Subcutaneous adipose tissue (tissue), 4 donors: ENCODE data around the gene DACH2. TPM values are rescaled to one million over a fixed set of nuclear protein-coding genes. Genes with fewer than 3 reads are reported as not detected.

Experiments
- total RNA-seq, 4 donors: library from RNA; depleted of rRNA; stranded (reverse); fragments of >200 nt; gene quantifications; one replicate each; pipeline ENCODE4 v1.1.0, GENCODE V29; 2016
- TF ChIP-seq, protein P1 (sequence below): fragments of 450-650 bp; IDR thresholded peaks from one replicate; pipeline ENCODE4 v1.5.1; 2016; ENCODE audit warnings: low read depth, mild to moderate bottlenecking, control low read depth, antibody characterized with exemption, moderate library complexity

The DACH2 gene
- total RNA-seq, 4 donors from 2014 or later, result 0.49 TPM; not detected in 3

DNA sequence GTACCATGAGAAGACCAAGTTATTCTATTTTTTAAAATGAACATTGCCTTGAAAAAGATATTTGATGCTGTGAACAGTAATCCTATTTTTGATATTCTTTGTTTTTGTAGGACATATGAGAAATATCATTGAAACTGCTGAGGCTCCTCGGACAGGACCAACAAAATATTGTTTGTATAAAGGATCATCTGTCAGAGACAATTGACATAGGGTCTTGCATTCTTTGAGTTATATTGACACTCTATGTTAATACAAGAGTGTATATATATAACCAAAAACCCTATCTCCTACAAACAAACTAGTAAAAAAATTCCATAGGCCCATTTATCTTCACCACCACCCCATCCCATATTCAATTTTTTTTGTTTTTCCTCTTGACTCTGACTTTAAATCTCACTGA, 222.7 kb downstream of the DACH2 start:
- TF ChIP-seq, protein P1, sequence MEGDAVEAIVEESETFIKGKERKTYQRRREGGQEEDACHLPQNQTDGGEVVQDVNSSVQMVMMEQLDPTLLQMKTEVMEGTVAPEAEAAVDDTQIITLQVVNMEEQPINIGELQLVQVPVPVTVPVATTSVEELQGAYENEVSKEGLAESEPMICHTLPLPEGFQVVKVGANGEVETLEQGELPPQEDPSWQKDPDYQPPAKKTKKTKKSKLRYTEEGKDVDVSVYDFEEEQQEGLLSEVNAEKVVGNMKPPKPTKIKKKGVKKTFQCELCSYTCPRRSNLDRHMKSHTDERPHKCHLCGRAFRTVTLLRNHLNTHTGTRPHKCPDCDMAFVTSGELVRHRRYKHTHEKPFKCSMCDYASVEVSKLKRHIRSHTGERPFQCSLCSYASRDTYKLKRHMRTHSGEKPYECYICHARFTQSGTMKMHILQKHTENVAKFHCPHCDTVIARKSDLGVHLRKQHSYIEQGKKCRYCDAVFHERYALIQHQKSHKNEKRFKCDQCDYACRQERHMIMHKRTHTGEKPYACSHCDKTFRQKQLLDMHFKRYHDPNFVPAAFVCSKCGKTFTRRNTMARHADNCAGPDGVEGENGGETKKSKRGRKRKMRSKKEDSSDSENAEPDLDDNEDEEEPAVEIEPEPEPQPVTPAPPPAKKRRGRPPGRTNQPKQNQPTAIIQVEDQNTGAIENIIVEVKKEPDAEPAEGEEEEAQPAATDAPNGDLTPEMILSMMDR, result no peak

DNA sequence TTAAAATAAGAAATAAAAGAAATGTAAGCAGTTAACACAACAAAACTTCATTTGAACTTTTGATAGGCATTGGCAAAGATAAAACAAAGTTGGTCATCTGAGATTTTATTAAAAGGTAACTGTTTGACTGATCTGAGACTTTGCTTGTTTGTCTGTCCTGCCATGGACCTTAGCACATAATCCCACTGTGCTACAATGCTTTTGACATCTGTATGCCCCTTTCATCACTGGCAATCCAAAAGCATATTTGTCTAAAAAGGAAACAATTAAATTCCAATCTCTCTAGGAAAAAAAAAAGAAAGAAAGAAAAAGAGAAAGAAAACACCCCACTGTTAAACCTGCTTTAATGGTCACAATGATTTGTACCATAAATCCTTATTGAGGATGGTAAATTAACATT, 231.0 kb downstream of the DACH2 start:
- TF ChIP-seq, protein P1, result no peak

DNA sequence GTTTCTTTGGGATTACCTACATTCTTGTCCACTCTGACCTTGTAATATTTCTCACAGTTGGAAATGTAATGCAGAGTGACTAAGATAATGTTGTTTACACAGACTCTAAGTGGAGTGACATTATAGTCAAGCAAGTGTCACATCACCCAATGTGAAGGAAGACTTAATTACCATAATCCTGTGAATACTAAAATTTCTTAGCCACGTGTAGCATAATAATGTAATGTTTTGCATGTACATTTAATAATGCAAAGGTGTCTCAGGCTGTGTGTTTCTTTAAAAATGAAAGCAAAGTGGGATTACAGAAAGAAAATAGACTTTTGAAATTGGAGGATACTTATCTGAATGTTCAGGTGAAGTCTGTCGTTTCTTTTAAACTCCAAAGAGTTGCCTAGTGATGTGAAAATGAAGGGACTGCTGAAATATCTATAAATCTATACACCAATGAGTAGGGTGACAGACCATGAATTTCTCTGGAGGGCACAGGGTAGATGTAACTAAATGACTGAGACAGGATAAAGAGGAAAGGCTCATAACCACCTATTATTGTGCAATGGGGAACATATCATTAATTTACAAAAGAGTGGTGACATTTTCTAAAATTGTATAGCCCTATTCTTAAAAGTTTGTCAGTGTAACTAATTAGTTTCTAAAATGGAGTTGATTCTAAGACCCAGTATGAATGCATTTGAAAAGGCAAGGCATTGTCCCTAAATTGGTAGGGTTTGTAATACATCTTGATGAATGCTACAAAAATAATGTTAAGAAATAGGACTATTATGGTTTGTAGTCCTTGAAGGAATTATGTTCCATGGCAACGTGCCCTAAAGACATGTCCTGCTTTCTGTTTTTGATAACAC, 235.7 kb downstream of the DACH2 start:
- TF ChIP-seq, protein P1, result no peak

GRCh38 chrX:86407371-86407770, 259.1 kb downstream of the DACH2 start:
- TF ChIP-seq, protein P1, result no peak

- TF ChIP-seq, protein P1, result no peak
Observed at GRCh38 chrX:86421771-86422170, 273.5 kb downstream of the DACH2 start.

- TF ChIP-seq, protein P1, result no peak
Observed at GRCh38 chrX:86436116-86436515, 287.9 kb downstream of the DACH2 start.

- TF ChIP-seq, protein P1, result no peak
Observed at GRCh38 chrX:86455495-86455894, 307.2 kb downstream of the DACH2 start.
